ENCODE measurements around the gene ITGB7. TPM values are rescaled to one million over a fixed set of nuclear protein-coding genes. Genes with fewer than 3 reads are reported as not detected.

The ITGB7 gene
- total RNA-seq, 4 donors from 2014 or later = 2.0 to 3.8 (median 2.4) TPM; not detected in 1

GRCh38 chr12:53161119-53161911, 45.7 kb downstream of the ITGB7 start:
- no peak overlapping the region for H3K27ac ChIP-seq

GRCh38 chr12:53160673-53161072, 46.4 kb downstream of the ITGB7 start:
- Histone ChIP-seq H3K4me3 (no peak overlapping the region), H3K27ac (no peak overlapping the region), H3K9me3 (no peaks in the 10 kb centered on the region), H3K36me3 (no peaks in the 10 kb centered on the region), H3K4me1 (no peaks in the 10 kb centered on the region), H3K27me3 (no peaks in the 10 kb centered on the region)
- no peak for TF ChIP-seq POLR2A (IDR thresholded peaks at IDR 0.05)
- no peak for TF ChIP-seq CTCF (IDR thresholded peaks at IDR 0.05)
- DNase-seq = no peak
- intact Hi-C loops (cut with DNase I; ENCODE audit: low total_unique reads) = no loop called here

More at GRCh38 chr12:53161119-53161911, 45.7 kb downstream of the ITGB7 start:
- intact Hi-C loops (cut with DNase I; ENCODE audit: low total_unique reads) = no loop called here
- TF ChIP-seq CTCF (IDR thresholded peaks at IDR 0.05) (no peak), POLR2A (IDR thresholded peaks at IDR 0.05) (no peak)
- H3K27me3 ChIP-seq = no peaks in the 10 kb centered on the region
- no peaks in the 10 kb centered on the region for H3K4me1 ChIP-seq
- no peak for DNase-seq
- no peak overlapping the region for H3K4me3 ChIP-seq
- no peaks in the 10 kb centered on the region for H3K36me3 ChIP-seq
- no peaks in the 10 kb centered on the region for H3K9me3 ChIP-seq

- no peak for DNase-seq
- intact Hi-C loops (cut with DNase I; ENCODE audit: low total_unique reads) = no loop called here
- Histone ChIP-seq H3K27ac (no peak overlapping the region), H3K4me3 (no peak overlapping the region), H3K4me1 (no peaks in the 10 kb centered on the region), H3K9me3 (no peaks in the 10 kb centered on the region), H3K36me3 (no peaks in the 10 kb centered on the region), H3K27me3 (no peaks in the 10 kb centered on the region)
- TF ChIP-seq POLR2A (IDR thresholded peaks at IDR 0.05) = no peak
- no peak for TF ChIP-seq CTCF (IDR thresholded peaks at IDR 0.05)
These were observed 47.1 kb downstream of the ITGB7 start for GRCh38 chr12:53160000-53160399.

- TF ChIP-seq CTCF (IDR thresholded peaks at IDR 0.05) (peak; percentile 90 to 96 (median 94)), POLR2A (IDR thresholded peaks at IDR 0.05) (no peak)
- H3K9me3 ChIP-seq = no peaks in the 10 kb centered on the region
- no peak overlapping the region for H3K4me3 ChIP-seq
- no peaks in the 10 kb centered on the region for H3K4me1 ChIP-seq
- intact Hi-C loops (cut with DNase I; ENCODE audit: low total_unique reads) = no loop called here
- H3K27me3 ChIP-seq = no peaks in the 10 kb centered on the region
- DNase-seq = peak; percentile 85 to 87
- H3K36me3 ChIP-seq = no peaks in the 10 kb centered on the region
- no peak overlapping the region for H3K27ac ChIP-seq
These were observed 47.7 kb downstream of the ITGB7 start for GRCh38 chr12:53159195-53159839.

- TF ChIP-seq CTCF (IDR thresholded peaks at IDR 0.05) (no peak), POLR2A (IDR thresholded peaks at IDR 0.05) (no peak)
- no peak overlapping the region for H3K27ac ChIP-seq
- intact Hi-C loops (cut with DNase I; ENCODE audit: low total_unique reads) = no loop called here
These were observed 54.7 kb downstream of the ITGB7 start for GRCh38 chr12:53152390-53152789.

More at GRCh38 chr12:53152390-53152789, 54.7 kb downstream of the ITGB7 start:
- H3K27me3 ChIP-seq = no peaks in the 10 kb centered on the region
- no peak overlapping the region for H3K4me3 ChIP-seq
- H3K9me3 ChIP-seq = no peaks in the 10 kb centered on the region
- no peaks in the 10 kb centered on the region for H3K4me1 ChIP-seq
- DNase-seq = no peak
- no peaks in the 10 kb centered on the region for H3K36me3 ChIP-seq
